DMS53 treated with DMSO at 0.1 percent for 48 hours (cell line): Measurements from ENCODE around the gene CALCOCO1.

Experiments used
- DNase-seq: peaks from one replicate; lab custom pipeline; 2025; ENCODE audit not compliant: unreplicated experiment; lab: John Stamatoyannopoulos, UW

The CALCOCO1 gene

DNA sequence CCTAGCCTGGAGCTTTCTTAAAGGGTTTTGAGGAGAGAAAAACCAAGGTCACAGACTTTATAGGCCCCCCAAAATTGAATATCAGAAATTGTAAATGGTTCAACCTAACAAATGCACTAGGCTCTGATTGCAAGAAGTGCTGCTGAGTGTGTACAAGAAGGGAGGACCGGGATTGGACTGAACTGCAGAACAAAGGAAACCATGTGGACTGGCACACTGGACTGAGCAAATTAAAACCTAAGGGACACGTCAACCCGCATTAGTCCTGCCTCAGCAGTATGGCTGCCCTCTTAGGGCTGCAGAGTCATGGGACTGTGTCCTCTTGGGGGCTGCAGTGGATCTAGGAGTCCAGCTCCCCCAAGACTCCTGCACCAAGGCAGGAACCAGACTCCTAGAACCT lies 25.4 kb upstream of the CALCOCO1 start:
- DNase-seq = no peak

DNA sequence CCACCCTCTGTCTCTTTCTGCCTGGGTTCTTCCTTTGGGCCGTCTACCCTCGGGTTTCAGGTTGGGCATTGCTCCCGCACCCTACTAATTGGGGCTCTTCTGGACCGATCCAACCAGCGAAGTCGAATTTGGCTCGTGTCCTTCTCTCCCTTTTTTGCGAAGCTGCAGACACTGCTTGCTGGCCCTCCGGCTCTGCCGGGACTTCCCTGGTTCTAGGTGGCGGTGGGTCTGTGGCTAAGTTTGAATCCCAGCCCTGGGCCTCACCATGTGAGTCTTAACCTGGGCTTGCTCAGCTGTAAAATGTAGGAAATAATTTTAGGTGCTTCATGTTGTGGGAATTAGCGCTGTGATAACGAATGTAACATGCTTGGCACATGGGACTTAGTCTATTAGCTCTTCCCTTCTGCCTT lies 24.9 kb upstream of the CALCOCO1 start:
- DNase-seq = no peak

DNA sequence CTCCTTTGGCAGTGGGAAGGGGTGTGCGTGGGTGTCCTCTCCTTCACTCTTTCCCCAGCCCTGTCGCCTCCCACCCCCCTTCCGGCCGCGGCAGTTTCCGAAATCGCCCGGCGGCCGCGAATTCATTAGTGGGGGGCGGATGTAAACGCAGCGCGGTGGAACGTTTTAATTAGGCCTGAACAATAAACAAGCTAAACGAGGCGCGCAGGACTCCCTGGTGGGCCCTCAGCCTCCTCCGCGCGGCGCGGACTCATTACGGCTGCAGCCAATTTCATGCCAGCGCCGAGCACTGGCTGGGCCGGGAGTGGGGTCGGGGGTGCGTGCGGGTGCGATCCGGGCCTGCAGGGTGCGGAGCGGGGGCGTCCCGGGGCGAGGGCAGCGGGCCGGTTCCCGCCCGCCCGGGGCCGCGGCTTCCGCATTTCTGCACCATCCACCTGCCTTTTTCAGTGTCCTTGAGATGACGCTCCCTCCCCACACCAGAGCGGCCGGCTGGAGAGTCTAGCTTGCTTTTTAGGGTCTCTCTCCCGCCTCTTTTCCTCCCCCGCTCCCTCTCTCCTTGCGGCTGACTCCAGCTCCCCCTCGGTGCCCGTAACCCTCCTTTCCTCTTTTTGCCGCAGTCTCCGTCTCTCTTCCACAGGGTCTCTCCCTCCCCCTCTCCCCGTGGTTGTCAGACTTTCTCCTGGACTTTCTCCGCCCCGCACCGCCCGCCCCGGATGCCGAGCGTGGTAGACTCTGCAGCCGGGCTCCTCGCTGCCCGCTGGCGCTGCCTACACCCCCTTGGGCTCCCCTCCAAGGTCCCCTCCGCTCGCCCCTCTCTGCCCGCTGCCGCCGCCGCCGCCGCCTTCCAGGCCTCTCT lies 24.3 kb upstream of the CALCOCO1 start, which contains the start of gene CISTR:
CISTR (minus strand) TSS at position 644 of the 856 bp plus-strand sequence.
- DNase-seq = no peak

DNA sequence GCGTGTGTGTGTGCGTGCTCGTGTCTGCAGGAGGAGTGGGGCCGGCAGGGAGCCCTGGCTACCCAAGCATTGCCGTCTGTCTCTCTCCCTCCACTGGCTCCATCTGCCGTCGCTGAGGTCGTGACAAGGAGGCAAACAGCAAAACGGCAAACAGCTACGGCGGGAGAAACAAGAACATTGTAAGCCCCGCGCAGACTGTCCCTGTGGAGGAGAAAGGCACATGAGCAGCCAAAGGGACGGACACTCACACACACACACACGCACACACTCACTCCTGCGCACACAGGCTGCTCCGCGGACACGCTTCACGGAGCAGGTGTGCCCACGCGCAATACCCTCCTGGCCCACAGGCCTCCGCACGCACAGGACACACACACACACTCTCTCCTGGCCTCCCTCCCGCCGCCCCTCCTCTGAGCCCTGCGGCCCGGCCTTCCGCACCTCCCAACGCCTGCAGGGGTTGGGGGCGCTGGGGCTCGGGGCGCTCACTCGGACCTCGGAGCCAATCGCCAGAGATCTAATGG lies 23.6 kb upstream of the CALCOCO1 start:
- DNase-seq = no peak

DNA sequence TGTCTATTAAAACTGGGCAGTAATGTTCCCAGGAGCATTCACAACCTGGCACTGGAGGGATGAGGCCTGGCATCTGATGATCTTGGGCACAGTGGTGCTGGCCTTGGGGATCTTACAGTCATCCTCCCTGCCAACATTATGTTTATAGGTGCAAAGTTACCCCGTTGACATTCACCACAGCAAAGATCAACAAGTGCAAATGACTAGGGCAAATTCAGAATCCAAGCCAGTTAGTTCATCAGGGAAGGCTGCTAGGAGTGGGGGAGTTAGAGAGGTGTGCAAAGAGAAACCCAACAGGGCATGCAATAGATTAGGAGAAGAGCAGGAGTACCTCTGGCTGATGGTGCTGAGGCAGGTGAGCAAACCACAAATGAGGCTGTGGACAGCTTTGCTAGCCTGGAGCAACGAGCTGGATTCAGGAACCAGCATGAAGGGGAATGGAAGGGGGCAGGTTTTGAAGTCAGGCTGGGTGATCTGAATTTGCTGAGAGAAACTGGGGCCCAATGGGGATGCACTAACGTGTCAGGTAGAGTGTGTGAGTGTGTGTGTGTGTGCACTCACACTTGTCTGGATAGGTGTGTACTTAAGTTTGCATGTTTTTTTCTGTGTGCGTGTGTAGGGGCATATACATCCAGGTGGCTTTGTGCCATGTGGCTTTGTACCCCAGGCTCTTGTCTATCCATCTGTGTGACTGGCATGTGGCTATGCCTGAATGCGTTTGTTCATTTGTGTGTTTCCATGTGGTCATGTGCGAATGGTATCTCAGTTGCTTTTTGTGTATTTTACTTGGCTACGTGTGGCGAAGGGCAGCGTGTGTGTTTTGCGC lies 22.9 kb upstream of the CALCOCO1 start:
- DNase-seq = no peak

DNA sequence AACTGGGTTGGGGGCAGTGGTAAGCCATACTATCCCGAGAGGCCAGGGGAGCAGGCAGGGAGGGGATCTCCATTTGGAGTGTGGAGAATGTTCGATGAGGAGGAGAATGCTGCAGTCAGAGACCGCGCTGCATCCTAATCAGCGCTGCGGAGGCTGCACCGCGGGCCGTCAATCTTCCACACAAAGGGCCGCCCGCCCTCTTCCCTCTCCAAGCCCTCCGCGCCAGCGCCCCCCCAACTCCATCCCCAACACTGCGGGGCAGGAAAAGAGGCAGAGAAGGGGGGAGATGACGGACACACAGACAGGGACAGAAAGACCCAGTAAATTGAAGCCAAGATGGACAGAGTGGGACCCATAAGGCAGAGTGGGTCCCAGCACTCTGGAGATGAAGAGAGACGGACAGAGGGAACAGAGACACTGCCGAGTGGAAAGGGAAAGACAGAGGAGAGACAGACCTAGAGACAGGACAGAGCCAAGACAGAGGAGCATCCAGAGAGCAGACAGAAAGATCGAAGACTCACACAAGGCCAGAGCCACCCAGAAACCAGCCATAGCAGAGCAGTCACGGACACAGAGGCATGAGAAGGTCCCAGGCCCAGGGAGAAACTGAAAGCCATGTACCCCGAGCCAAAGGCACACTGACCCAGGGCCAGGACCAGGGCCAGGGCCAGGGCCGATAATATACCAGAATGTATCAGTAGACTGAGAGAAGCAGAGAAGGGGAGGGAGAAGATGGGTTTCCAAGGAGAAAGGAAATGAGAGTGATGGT lies 21.0 kb upstream of the CALCOCO1 start:
- no peak for DNase-seq

DNA sequence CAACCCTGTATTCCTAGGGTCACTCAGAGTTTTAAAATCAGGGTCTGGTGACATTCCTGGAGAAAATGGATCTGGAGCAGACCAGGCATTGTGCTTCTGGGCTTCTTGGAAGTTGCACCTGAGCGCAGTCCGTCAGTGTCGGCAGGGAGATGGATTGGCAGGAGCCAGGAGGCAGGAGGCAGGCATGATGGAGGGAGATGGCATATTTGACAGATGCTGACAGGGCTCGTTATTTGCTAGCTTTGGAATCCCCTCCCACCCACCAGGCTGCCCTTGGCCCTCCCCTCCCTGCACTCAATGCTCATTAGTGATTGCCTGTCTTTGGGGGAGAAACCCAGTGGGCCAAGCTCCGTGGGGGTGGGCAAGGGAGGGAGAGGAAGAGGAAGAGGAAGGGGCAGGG lies 19.8 kb upstream of the CALCOCO1 start:
- DNase-seq = no peak

DNA sequence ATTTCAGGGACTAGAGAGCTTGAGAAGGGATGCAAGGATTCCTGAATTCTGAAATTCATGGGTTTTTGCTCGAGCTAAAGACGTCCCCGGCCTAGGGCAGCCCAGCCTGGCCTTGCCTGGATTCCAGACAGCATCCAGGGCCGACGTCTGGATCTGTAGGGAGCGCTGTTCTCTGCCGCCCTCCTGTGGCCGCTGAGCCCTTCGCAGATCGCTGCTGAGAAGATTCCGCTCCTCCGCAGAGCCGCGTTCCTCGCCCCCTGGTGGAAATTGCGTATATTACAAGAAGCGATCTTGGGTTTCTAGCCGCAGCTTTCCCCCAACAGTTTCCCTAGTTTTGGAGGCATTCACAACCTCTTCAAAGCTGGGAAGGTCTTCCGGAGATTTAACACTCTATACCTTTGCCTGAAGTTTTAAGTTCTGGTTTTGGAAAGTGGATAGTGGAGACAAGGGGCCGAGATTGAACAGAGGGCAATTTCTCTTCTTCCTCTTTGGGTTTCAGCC lies 19.4 kb upstream of the CALCOCO1 start:
- peak; percentile 87 for DNase-seq

DNA sequence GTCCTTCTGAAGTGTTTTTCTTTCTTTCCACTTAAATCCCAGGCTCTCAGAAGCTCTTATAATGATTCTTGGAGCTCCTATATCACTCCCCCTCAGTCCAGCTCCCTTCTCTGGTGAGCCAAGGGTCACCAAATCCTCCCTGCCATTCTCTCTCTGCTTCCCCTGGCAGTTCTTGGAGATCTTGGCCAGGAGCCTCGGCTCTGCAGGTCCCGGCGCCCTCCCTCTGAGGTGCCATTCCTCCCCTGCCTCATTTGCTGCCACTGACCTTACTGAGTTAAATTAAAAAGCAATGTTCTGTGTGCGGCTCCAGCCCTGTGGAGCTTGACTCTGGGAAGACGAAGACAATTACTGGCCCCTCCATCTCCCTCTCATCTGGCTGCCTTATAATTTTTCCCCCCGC lies 17.5 kb upstream of the CALCOCO1 start:
- no peak for DNase-seq

DNA sequence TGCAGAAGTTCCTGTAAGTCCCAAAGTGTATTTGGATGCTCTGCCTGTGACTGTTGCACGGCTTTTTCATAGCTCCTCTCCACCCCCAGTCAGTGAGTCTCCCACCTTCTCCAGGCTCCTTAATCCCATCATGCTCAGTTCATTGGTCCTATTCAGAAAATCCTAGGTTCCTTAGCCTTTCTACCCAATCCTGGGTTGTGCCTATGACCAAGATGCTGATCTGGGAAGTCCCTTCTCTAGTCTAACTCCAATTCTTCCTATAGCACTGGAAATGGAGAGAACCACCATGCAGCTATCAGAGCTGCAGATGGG lies 16.8 kb upstream of the CALCOCO1 start:
- DNase-seq = no peak

DNA sequence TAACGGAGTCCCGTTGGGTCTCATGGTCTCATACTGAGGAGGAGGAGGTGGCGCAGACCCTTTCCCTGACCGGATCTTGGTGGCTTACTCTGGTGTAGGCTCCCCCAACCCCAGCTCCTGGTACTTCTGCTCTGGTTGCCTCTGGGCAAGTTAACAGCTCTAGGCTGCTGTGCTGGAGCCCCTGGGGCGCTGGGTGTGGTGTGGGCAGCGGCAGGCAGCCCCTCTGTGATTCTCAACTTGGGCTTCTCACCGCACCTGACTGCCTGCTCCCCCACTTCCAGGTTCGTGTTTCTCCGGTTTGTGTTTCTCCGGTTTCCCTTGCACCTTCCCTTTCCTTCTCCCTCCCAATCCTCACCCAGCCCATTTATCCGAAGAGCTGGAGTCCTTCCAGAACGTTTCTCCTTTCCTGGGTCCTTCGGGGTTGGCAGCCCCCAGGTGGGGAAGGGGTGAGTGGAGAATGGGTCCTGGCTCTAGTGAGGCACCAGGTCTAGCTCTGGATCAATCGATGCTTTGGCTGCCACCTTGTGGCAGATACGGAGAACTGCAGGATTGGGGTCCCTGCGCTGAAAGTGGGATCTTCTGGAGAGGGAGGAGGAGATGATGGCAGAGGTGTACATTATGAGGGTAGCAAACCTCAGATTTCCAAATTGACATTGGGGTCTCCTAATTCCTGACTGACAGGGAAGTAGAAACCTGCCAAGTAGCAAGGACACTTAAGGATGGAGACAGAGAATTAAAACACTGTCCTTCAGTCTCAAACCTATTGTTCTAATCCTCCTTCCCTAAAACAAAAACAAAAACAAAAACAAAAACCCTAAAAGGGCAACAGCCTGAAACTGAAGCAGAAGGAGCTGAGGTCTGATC lies 16.2 kb upstream of the CALCOCO1 start:
- peak; percentile 78 for DNase-seq

DNA sequence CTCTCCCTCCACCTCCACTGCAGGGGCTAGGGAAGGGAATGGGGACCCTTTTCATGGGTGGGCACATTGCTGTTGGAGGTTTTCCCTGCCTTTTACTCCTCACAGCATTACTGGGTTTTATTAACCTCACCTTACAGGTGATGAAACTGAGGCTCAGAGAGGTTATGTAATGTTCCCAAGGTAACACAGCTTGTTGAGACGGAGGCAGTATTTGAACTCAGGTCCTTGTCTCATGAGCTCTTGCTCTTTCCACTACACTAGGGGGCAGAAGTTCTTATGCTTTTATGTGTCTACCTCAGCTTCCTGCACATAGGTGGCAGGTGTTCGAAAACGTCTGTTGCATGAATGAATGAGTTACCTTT lies 12.9 kb upstream of the CALCOCO1 start:
- no peak for DNase-seq

DNA sequence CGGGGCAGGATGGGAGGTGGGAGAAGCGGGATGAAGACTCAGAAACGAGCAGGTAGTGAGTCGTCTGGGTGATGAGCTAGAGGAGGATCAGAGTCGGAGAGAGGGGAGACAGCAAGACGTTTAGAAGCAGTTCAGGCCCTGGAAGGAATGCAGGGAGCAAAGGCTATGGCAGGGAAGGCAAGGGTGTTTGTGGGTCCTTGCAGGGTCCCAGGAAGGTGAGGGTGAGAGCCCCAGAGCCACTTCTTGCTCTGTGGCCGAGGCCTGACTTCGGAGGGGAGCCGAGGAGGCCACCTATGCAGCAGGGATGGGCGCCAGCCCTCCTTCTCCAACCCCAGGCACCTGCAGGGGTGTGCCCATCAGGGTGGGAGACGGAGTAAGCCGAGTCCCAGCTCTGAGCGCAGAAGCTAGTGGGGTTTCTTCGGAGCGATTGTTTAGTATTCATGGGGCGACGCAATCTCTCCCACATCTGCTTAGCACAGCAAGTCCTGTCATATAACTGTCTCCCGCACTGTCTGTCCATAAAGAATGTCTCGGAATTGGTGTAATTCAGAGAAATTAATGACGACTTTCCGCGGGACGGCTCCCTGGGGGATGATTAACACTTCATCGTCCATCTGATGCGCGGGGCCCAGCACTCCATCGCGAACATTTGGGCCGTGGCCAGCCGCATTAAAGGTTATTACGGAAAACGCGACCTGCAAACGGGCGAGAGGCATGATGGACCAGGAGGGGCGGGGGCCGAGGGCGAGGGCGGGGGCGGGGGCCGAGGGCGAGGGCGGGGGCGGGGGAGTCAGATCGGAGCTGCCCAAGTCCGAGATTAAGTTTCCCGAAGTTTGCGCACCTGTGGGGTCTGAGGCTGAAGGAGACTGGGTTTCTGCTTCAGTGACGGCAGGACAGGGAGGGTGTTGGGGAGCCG lies 12.2 kb upstream of the CALCOCO1 start:
- DNase-seq = no peak

DNA sequence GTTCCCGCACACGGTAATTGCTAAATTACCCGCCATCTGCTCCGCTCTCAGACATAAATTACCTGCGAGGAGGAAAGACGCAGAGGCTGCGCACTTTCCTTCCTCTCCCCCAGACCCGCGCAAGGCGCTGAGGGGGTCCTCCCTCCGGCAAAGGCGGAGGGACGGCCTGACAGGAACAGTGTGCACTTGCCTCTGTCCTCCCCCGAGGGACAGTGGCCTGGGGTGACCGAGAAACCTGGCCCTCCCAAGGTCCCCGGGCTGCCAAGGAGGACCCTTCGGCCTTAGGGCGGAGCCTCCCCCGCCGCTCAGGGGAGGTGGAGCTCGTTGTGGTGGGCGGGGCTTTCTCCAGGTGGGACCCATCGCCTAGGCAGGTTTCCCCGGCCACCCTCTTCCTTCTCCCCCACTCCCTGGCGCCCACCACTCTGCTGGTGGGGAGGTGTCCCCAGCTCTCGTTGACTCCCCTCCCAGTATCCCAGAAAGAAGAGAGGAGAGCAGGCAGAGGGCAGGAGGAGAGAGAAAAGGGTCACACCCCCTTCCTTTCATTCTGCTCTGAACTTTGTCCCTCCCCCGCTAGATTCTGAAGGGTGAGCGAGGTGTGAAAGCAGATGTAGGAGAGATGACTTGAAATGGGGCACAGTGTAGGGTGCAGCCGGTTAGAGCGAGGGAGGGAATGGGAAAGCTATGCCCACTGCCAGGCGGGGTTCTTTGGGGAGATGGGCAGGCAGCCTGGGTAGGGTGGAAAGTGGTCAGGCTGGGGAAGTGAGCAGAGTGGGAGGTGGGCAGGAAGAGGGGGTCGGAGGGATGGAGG lies 11.4 kb upstream of the CALCOCO1 start:
- no peak for DNase-seq

DNA sequence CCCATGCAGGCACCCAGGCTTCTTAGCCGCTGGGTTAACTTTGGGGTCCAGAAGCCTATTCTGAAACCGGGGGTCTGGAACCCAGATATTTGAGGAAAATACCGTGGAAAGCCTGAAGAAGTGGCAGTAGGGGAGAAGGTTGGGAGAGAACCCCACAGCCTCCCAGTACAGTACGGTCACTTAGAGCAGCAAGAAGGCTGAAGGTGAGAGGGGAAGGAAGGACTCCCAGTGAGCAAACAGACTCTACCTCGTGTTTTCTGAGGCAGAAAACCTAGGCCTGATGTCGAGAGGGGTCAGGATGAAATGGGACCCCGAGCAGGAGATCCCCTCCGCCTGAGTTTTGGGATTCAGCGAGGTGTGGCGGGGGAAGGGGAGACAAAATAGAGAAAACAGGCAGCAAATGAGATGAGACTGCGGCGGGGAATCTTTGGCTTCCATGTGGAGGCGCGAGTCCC lies 10.7 kb upstream of the CALCOCO1 start:
- no peak for DNase-seq

DNA sequence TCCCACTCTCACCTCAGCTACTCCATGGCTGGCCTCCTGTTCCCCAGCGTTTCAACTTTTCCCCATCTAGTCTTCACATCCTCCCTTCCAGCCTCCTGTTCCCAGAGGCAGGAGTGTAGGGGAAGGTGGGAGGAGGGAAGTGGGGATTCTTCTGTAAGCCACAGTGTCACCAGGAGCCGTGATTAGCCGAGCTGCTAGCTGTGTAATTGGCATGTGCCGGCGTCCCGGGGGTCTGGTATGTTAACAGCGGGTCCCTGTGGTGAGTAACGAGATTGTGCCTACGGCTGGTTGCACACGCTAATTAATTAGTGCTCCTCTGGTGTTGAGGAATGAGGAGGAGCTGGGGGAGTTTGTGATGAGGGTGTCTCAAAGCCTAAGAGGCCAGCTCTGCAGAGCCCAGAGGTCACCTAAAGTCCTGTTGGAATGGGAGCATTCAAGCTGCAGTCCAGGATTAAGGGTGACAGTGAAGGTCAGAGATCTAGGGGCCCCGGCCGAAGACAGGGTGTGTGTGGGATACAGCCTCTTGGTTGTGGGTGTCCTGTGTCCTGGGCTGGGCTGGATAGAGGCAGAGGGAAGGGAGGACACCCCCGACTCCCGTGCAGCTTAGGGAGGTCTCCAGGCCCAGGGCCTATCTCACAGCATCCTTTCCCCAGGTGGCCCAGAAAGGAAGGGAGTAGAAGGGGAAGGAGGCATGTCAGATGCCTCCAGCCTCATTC lies 10.0 kb upstream of the CALCOCO1 start:
- no peak for DNase-seq

DNA sequence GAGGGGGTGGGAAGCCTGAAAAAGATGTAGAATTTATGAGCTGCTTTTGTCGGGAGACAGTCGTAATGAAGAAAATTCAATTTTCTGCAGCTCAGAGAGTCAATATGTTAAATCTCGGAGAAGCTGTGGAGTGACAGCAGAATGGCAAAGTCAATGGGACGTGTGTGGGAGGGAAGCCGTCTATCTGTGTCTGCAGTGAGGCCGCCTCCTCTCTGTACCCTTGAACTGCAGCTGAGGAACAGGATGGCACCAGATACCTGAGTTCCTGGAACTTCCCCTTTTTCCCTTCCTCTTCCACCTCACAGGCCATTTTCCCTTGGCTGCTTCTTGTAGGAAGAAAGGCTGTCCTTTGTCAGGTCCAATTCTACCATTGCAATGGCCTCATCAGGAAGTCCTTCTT lies 9.3 kb upstream of the CALCOCO1 start:
- no peak for DNase-seq

DNA sequence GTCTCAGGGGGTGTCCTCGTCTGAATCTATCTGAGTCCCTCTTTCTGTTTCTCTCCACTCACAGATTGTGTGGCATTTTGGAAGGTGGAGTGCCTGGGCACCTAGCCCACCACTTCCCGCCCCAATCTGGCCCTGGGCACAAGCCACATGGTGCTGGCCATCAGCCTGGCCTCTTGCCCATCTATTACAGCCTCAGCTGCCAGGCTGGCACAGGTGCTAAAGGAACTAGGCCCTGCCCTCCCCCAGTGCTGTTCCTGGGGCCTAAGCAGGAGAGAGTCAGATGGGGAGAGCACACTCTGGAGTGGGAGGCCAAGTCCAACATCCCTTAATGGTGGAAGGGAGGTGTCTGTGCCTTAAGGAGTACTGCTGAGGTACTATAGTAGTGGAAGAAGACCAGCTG lies 8.3 kb upstream of the CALCOCO1 start:
- no peak for DNase-seq
